Activated CD4-positive, CD25-positive, alpha-beta regulatory T cell treated with anti-CD3 and anti-CD28 coated beads, Interleukin-2, amount 50 U/mL, for 24 hours (primary cell): ENCODE measurements around the gene MCTP1.
A peak's percentile ranks its signal among the peaks of the same experiment; 100 is the strongest.

Experiments used
- ATAC-seq, 2 donors: fragments of 150-1000 bp; cut with Tn5 transposase; one replicate each; pipeline ENCODE4 v1.10.0; 2021; ENCODE audit warnings: mild to moderate bottlenecking in 1 of 2, moderate library complexity in 1 of 2

The MCTP1 gene

GRCh38 chr5:94748212-94748611, 536.7 kb downstream of the MCTP1 start:
- no peak for ATAC-seq

GRCh38 chr5:94747371-94747770, 537.5 kb downstream of the MCTP1 start:
- no peak for ATAC-seq

- ATAC-seq, result no peak
Observed at GRCh38 chr5:94746731-94747124, 538.2 kb downstream of the MCTP1 start.

GRCh38 chr5:94745786-94746730, 538.8 kb downstream of the MCTP1 start:
- ATAC-seq, result peak; percentile 84 to 88

- no peak for ATAC-seq
Observed at GRCh38 chr5:94744906-94745305, 540.0 kb downstream of the MCTP1 start.

- no peak for ATAC-seq
Observed at GRCh38 chr5:94742852-94743251, 542.0 kb downstream of the MCTP1 start.

GRCh38 chr5:94740286-94740685, 544.6 kb downstream of the MCTP1 start:
- ATAC-seq, result no peak

GRCh38 chr5:94736498-94736897, 548.4 kb downstream of the MCTP1 start:
- ATAC-seq, result no peak

- no peak for ATAC-seq
Observed at GRCh38 chr5:94731471-94731870, 553.4 kb downstream of the MCTP1 start.

- ATAC-seq, result no peak
Observed at GRCh38 chr5:94725142-94725541, 559.8 kb downstream of the MCTP1 start.

GRCh38 chr5:94715768-94716167, 569.1 kb downstream of the MCTP1 start:
- ATAC-seq, result no peak

GRCh38 chr5:94711785-94712184, 573.1 kb downstream of the MCTP1 start:
- ATAC-seq, result no peak

GRCh38 chr5:94709277-94709676, 575.6 kb downstream of the MCTP1 start:
- no peak for ATAC-seq

- no peak for ATAC-seq
Observed at GRCh38 chr5:94707359-94707758, 577.5 kb downstream of the MCTP1 start.

GRCh38 chr5:94705427-94705826, 579.5 kb downstream of the MCTP1 start:
- no peak for ATAC-seq

- no peak for ATAC-seq
Observed at GRCh38 chr5:94702729-94703128, 582.2 kb downstream of the MCTP1 start.

- ATAC-seq, result peak in 1 of 2 donors; percentile 51
Observed at GRCh38 chr5:94700592-94700991, 584.3 kb downstream of the MCTP1 start.

- no peak for ATAC-seq
Observed at GRCh38 chr5:94699562-94699961, 585.3 kb downstream of the MCTP1 start.

- ATAC-seq, result no peak
Observed at GRCh38 chr5:94698197-94698596, 586.7 kb downstream of the MCTP1 start.

- ATAC-seq, result no peak
Observed at GRCh38 chr5:94694671-94695070, 590.2 kb downstream of the MCTP1 start.

- ATAC-seq, result no peak
Observed at GRCh38 chr5:94693845-94694370, 591.0 kb downstream of the MCTP1 start.

GRCh38 chr5:94693043-94693822, 591.7 kb downstream of the MCTP1 start:
- ATAC-seq, result peak in 1 of 2 donors; percentile 51

GRCh38 chr5:94692581-94692980, 592.3 kb downstream of the MCTP1 start:
- no peak for ATAC-seq

- no peak for ATAC-seq
Observed at GRCh38 chr5:94691949-94692348, 592.9 kb downstream of the MCTP1 start.
